Endothelial cell (in vitro differentiated cells): ENCODE measurements around the gene IMP3. TPM values are rescaled to one million over a fixed set of nuclear protein-coding genes. Genes with fewer than 3 reads are reported as not detected.

Experiments
- total RNA-seq: library from RNA; stranded (reverse); fragmentation: NEBNext Ultra II Directional; extraction: Animal tissue kit (Norgen Biotek cat#: 25700); gene quantifications from one replicate; pipeline ENCODE4 v1.2.1, GENCODE V29; 2021; ENCODE audit not compliant: unreplicated experiment

The IMP3 gene
- total RNA-seq, 1 donor from 2014 or later, result 33.5 TPM

Other genes with a start within 250 kb of the IMP3 start
- 67.3 TPM for gene SIN3A, start 188.5 kb downstream of the IMP3 start, total RNA-seq
- 41.9 TPM for gene PTPN9, start 60.9 kb downstream of the IMP3 start, total RNA-seq
- gene SNUPN, start 14.5 kb downstream of the IMP3 start, total RNA-seq, result 16.5 TPM
- 17.3 TPM for gene SNX33, start 7.7 kb upstream of the IMP3 start, total RNA-seq
- gene CSPG4, start 72.6 kb upstream of the IMP3 start, total RNA-seq, result 0.18 TPM
- gene UBE2Q2, start 203.2 kb upstream of the IMP3 start, total RNA-seq, result 28.9 TPM